ENCODE data around the gene MFAP3. TPM values are rescaled to one million over a fixed set of nuclear protein-coding genes. Genes with fewer than 3 reads are reported as not detected.
A peak's percentile ranks its signal among the peaks of the same experiment; 100 is the strongest.

Gene MFAP3
- total RNA-seq, result 10 to 100 TPM in 3 of 4 donors, 1 to 10 TPM in 1; 5.0 to 45.3 (median 35.1) TPM

- peak within 1 kb of the TSS; percentile 87 to 95 (median 90) for H3K27ac ChIP-seq
- no peaks in the 10 kb centered on the region for H3K9me3 ChIP-seq
- TF ChIP-seq CTCF (IDR thresholded peaks at IDR 0.05) (no peak), POLR2A (IDR thresholded peaks at IDR 0.05) (peak; percentile 93), EP300 (IDR thresholded peaks at IDR 0.05; ENCODE audit: low read depth) (no peak), POLR2AphosphoS5 (IDR thresholded peaks at IDR 0.05) (peak; percentile 95 to 97 (median 96))
- 0 to 1% methylated on average over 11 to 48 of the region's 51 CpGs for WGBS, 2 donors (ENCODE audit: low coverage in 1 of 2)
- in situ Hi-C loops (cut with MboI; ENCODE audit: low pct_ligation_motif_present in 1 of 4, low pct_unique_long_range_greater_than_20kb in 1 of 4, low sequenced_read_pairs in 3 of 4) (no loop called here), intact Hi-C loops (cut with DNase I; ENCODE audit: low total_unique reads) (no loop called here)
- no peaks in the 10 kb centered on the region for H3K36me3 ChIP-seq
- peaks cover 0 to 39% (median 13%) of the 10 kb centered on the region in 4 donors for H3K4me1 ChIP-seq
- no peaks in the 10 kb centered on the region for H3K27me3 ChIP-seq
- peak; percentile 93 for DNase-seq
- peak within 1 kb of the TSS; percentile 68 to 90 (median 72) for H3K4me3 ChIP-seq
Observed at GRCh38 chr5:154038707-154039457, at the start of gene MFAP3, which contains the start of gene FAM114A2. Gene MFAP3, plus strand, starts transcription at chr5:154038967. Its CDS starts 10,756 bp downstream, at chr5:154049723. Gene FAM114A2, minus strand, starts transcription at chr5:154038910. Its CDS starts 3,957 bp downstream, at chr5:154034953.

- in situ Hi-C loops (cut with MboI; ENCODE audit: low pct_ligation_motif_present in 1 of 4, low pct_unique_long_range_greater_than_20kb in 1 of 4, low sequenced_read_pairs in 3 of 4) (loop anchor here in 1 of 4 donors (25.0 kb wide), 1 partner anchor 621 kb away; no protein-coding TSS in a partner anchor), intact Hi-C loops (cut with DNase I; ENCODE audit: low total_unique reads) (no loop called here)
Observed at GRCh38 chr5:153991168-153991567, 47.6 kb upstream of the MFAP3 start.

GRCh38 chr5:153998010-153998409, 40.8 kb upstream of the MFAP3 start:
- 76 to 88% methylated on average over 1 of the region's 1 CpG for WGBS, 2 donors (ENCODE audit: low coverage in 1 of 2)
- in situ Hi-C loops (cut with MboI; ENCODE audit: low pct_ligation_motif_present in 1 of 4, low pct_unique_long_range_greater_than_20kb in 1 of 4, low sequenced_read_pairs in 3 of 4), result loop anchor here in 1 of 4 donors (25.0 kb wide), 1 partner anchor 614 kb away; no protein-coding TSS in a partner anchor

More at GRCh38 chr5:153991168-153991567, 47.6 kb upstream of the MFAP3 start:
- peaks cover 0 to 9% (median 0%) of the 10 kb centered on the region in 4 donors for H3K36me3 ChIP-seq
- no peaks in the 10 kb centered on the region for H3K9me3 ChIP-seq
- H3K27me3 ChIP-seq, result no peaks in the 10 kb centered on the region
- H3K4me3 ChIP-seq, result no peak overlapping the region
- H3K27ac ChIP-seq, result no peak overlapping the region
- DNase-seq, result no peak
- TF ChIP-seq EP300 (IDR thresholded peaks at IDR 0.05; ENCODE audit: low read depth), result no peak
- TF ChIP-seq POLR2A (IDR thresholded peaks at IDR 0.05), result no peak
- TF ChIP-seq CTCF (IDR thresholded peaks at IDR 0.05), result no peak
- no peak for TF ChIP-seq POLR2AphosphoS5 (IDR thresholded peaks at IDR 0.05)
- no peaks in the 10 kb centered on the region for H3K4me1 ChIP-seq

More at GRCh38 chr5:153998010-153998409, 40.8 kb upstream of the MFAP3 start:
- peaks cover 0 to 8% (median 0%) of the 10 kb centered on the region in 4 donors for H3K4me1 ChIP-seq
- H3K9me3 ChIP-seq, result no peaks in the 10 kb centered on the region
- no peak overlapping the region for H3K27ac ChIP-seq
- peaks cover 0 to 11% (median 2%) of the 10 kb centered on the region in 4 donors for H3K36me3 ChIP-seq
- DNase-seq, result no peak
- H3K4me3 ChIP-seq, result no peak overlapping the region
- intact Hi-C loops (cut with DNase I; ENCODE audit: low total_unique reads), result no loop called here
- H3K27me3 ChIP-seq, result no peaks in the 10 kb centered on the region
- no peak for TF ChIP-seq POLR2A (IDR thresholded peaks at IDR 0.05)
- no peak for TF ChIP-seq EP300 (IDR thresholded peaks at IDR 0.05; ENCODE audit: low read depth)
- TF ChIP-seq CTCF (IDR thresholded peaks at IDR 0.05), result no peak
- TF ChIP-seq POLR2AphosphoS5 (IDR thresholded peaks at IDR 0.05), result no peak

All from transverse colon (tissue), 4 donors.